HL-60 (cell line): Measurements from ENCODE around the gene IPCEF1.

ENCODE experiments used
- GABPA ChIP-seq: IDR thresholded peaks from 2 replicates; pipeline ENCODE4 v1.6.1; 2012; ENCODE audit warnings: low read depth
- POLR2AphosphoS5 ChIP-seq: IDR thresholded peaks from 2 replicates; pipeline ENCODE4 v1.6.1; 2012; ENCODE audit warnings: low read depth
- SPI1 ChIP-seq: IDR thresholded peaks from 2 replicates; pipeline ENCODE4 v1.6.1; 2012; ENCODE audit warnings: low read depth, mild to moderate bottlenecking, borderline replicate concordance
- TF ChIP-seq, protein P1 (sequence below): IDR thresholded peaks from one replicate; pipeline ENCODE4 v1.5.1; 2011; ENCODE audit warnings: low read length, control low read depth, inconsistent platforms; ENCODE audit not compliant: insufficient read depth
- TF ChIP-seq, protein P2 (sequence below): IDR thresholded peaks from 2 replicates; pipeline ENCODE4 v1.6.1; 2012; ENCODE audit warnings: low read depth; ENCODE audit not compliant: insufficient replicate concordance

- TF ChIP-seq, protein P1, sequence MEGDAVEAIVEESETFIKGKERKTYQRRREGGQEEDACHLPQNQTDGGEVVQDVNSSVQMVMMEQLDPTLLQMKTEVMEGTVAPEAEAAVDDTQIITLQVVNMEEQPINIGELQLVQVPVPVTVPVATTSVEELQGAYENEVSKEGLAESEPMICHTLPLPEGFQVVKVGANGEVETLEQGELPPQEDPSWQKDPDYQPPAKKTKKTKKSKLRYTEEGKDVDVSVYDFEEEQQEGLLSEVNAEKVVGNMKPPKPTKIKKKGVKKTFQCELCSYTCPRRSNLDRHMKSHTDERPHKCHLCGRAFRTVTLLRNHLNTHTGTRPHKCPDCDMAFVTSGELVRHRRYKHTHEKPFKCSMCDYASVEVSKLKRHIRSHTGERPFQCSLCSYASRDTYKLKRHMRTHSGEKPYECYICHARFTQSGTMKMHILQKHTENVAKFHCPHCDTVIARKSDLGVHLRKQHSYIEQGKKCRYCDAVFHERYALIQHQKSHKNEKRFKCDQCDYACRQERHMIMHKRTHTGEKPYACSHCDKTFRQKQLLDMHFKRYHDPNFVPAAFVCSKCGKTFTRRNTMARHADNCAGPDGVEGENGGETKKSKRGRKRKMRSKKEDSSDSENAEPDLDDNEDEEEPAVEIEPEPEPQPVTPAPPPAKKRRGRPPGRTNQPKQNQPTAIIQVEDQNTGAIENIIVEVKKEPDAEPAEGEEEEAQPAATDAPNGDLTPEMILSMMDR: no peak
- TF ChIP-seq POLR2AphosphoS5: peak; percentile 45; the same call in 1 of the 2 replicates
- TF ChIP-seq, protein P2, sequence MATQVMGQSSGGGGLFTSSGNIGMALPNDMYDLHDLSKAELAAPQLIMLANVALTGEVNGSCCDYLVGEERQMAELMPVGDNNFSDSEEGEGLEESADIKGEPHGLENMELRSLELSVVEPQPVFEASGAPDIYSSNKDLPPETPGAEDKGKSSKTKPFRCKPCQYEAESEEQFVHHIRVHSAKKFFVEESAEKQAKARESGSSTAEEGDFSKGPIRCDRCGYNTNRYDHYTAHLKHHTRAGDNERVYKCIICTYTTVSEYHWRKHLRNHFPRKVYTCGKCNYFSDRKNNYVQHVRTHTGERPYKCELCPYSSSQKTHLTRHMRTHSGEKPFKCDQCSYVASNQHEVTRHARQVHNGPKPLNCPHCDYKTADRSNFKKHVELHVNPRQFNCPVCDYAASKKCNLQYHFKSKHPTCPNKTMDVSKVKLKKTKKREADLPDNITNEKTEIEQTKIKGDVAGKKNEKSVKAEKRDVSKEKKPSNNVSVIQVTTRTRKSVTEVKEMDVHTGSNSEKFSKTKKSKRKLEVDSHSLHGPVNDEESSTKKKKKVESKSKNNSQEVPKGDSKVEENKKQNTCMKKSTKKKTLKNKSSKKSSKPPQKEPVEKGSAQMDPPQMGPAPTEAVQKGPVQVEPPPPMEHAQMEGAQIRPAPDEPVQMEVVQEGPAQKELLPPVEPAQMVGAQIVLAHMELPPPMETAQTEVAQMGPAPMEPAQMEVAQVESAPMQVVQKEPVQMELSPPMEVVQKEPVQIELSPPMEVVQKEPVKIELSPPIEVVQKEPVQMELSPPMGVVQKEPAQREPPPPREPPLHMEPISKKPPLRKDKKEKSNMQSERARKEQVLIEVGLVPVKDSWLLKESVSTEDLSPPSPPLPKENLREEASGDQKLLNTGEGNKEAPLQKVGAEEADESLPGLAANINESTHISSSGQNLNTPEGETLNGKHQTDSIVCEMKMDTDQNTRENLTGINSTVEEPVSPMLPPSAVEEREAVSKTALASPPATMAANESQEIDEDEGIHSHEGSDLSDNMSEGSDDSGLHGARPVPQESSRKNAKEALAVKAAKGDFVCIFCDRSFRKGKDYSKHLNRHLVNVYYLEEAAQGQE: no peak
- no peak for TF ChIP-seq GABPA
- TF ChIP-seq SPI1: peak; percentile 99
These were observed at the start of gene IPCEF1 for GRCh38 chr6:154356690-154357089.
